ENCODE measurements around the gene RHCE.
"Not testable (repeated sequence)": the region's sequence is repeated elsewhere in the genome, so short reads cannot be mapped to it uniquely, and the experiment has no call there.

RHCE gene

DNA sequence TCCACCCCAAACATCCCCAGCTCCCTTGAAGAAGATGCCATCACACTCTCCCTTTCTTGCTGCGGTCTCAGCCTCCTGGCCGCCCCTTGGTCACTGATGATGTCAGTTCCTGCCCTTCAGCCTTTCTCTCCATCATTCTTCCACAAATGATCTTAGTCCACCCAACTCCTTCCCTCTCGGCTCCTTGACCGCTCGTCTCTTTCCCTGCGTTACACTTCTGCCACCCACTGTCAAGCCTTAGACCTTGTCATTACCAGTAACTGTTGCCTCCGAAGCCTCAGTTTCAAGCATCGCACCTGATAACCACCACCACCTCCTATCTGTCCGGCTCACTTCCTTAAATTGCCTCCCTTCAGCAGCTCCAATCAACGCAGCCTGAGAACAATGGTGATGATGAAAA lies 23.1 kb downstream of the RHCE start:
- not testable (repeated sequence) for DNase-seq (ENCODE audit: low read depth)

GRCh38 chr1:25392841-25393240 lies 27.8 kb downstream of the RHCE start:
- DNase-seq (ENCODE audit: low read depth): no peak

DNA sequence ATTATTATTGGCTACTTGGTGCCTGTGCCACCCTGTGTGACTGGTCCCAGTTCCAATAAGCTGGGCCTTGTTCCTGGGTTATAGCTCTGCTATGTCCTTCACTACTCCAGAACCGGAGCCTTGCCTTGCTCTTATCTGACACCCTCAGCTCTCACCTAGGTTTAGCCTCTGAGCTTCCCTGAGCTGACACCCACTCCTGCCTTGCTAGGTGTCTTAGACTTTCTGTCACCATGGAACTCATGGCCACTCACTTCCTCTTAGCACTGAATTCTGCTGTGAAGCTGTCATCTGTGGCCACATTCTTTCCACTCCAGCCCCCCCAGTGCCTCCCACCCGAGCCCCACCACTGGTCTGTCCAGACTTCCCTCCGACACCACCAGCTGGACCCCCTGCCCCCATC lies 30.9 kb downstream of the RHCE start:
- not testable (repeated sequence) for DNase-seq (ENCODE audit: low read depth)

- DNase-seq (ENCODE audit: low read depth): not testable (repeated sequence)
Measured at GRCh38 chr1:25388691-25389090, 31.9 kb downstream of the RHCE start.

DNA sequence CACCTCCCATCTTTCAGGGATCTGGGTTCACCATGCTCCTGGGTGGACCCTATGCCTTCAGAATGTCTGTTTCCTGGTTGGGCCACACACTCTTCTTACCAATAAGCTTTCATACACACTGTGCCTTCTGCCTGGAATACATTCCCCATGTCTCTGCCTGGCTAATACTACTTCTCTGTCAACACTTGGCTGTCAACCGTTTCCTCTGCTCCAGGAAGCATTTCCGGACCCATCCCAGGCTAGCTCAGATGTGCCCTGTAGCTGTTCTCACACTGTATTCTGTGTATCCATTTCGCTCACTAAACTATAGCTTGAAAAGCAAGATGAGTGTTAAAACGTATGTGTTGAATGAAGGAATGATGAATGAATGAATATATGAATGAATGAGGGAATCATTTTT lies 33.5 kb downstream of the RHCE start:
- DNase-seq (ENCODE audit: low read depth): not testable (repeated sequence)

- DNase-seq (ENCODE audit: low read depth): not testable (repeated sequence)
Measured at GRCh38 chr1:25383875-25384274, 36.8 kb downstream of the RHCE start.

- DNase-seq (ENCODE audit: low read depth): not testable (repeated sequence)
Measured at GRCh38 chr1:25383090-25383489, 37.5 kb downstream of the RHCE start.

DNA sequence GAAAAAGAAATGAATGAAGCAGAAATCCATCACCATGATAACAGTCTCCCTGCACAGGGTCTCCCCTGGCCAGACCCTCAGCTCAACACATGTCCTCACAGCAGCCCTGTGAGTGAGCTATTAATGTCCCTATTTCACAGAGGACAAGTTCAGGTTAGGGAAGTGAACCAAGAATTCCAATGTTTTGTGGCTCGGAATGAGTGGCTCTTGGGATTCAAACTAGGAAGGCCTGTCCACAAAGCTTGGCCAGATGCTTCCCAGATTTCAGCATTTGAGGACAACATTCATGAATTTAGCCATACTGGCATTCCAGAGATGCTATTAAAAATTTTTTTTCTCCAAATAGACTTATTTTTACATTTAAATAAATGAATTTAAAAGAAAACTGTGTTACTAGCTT lies 38.1 kb downstream of the RHCE start:
- not testable (repeated sequence) for DNase-seq (ENCODE audit: low read depth)

DNA sequence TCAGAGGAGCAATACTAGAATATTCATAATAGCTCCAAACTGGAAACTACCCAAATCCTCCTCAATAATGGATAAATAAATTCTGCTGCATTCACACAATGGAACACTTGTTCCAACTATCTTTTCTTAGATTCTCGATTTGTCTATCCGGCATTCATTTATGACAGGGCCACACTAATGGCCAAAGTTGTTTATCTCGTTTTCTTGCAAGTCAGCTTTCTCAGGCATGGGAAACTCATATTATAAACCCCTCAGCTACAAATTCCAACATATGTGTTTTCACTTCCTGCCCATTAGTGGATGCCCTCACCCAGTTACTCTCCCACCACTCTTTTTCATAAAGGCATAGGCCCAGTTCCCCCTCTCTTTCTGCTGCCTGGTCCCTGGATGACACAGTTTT lies 42.3 kb downstream of the RHCE start:
- not testable (repeated sequence) for DNase-seq (ENCODE audit: low read depth)

GRCh38 chr1:25371757-25372156 lies 48.9 kb downstream of the RHCE start:
- not testable (repeated sequence) for DNase-seq (ENCODE audit: low read depth)

GRCh38 chr1:25369691-25370271 lies 50.8 kb downstream of the RHCE start:
- not testable (repeated sequence) for DNase-seq (ENCODE audit: low read depth)

- DNase-seq (ENCODE audit: low read depth): no peak
Measured at GRCh38 chr1:25369241-25369640, 51.4 kb downstream of the RHCE start.

GRCh38 chr1:25362634-25363559 lies 57.7 kb downstream of the RHCE start:
- not testable (repeated sequence) for DNase-seq (ENCODE audit: low read depth)

GRCh38 chr1:25361901-25362300 lies 58.7 kb downstream of the RHCE start:
- no peak for DNase-seq (ENCODE audit: low read depth)

GRCh38 chr1:25360596-25361581 lies 59.7 kb downstream of the RHCE start:
- DNase-seq (ENCODE audit: low read depth): no peak

- DNase-seq (ENCODE audit: low read depth): no peak
Measured at GRCh38 chr1:25356848-25357247, 63.8 kb downstream of the RHCE start.

DNA sequence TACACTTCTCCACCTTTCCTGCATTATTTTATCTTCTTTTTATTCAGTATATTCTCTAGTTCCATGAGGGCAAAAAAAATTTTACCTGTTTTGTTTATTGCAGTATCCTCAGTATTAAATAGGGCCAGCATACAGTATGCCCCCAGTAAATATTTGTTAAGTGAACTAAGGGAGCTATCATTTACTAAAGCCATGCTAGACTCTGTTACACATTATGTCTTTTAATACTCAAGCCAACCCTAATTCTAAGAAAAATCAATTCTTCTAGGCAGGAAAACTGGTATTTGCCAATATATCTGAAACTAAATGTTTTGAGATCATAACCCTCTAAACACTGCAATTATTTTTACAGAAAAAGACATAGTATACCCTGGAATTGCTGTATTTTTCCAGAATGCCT lies 64.2 kb downstream of the RHCE start:
- DNase-seq (ENCODE audit: low read depth): no peak

- DNase-seq (ENCODE audit: low read depth): no peak
Measured at GRCh38 chr1:25355841-25356395, 64.7 kb downstream of the RHCE start.

DNA sequence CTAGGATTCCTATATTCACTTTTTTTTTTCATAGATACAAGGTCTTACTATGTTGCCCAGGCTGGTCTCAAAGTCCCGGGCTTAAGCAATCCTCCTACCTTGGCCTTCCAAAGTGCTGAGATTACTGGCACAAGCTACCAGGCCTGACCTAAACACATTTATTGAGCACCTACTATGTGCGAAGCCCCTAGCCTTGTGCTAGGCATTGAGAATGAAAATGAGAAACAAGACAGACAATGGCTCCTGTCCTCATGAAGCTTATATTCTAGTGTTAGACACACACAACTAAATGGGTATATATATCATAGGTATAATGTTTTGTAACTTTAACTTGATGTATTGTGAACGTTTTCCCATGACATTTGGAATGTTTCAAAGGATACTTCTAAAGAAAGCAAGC lies 71.0 kb downstream of the RHCE start:
- no peak for DNase-seq (ENCODE audit: low read depth)

DNA sequence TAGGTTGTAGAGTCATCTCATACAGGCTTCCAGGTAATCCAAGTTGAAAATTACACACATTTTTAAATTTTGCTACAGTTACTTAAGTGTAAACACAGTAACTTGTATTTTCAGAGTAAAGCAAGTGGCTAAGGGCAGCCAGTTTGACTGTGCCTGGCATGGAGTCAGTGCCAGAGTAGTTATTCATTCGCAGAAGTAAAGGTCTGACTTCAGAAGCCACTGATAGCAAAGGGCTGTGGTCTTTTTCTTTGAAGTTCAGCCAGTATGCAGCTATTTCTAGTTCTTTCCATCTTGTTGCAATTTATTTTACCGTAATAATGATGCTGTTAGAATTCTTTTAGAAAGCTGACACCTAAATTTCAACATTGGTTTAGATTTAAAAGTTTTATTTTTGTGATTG lies 73.1 kb downstream of the RHCE start:
- no peak for DNase-seq (ENCODE audit: low read depth)

GRCh38 chr1:25343872-25344271 lies 76.8 kb downstream of the RHCE start:
- DNase-seq (ENCODE audit: low read depth): no peak

DNA sequence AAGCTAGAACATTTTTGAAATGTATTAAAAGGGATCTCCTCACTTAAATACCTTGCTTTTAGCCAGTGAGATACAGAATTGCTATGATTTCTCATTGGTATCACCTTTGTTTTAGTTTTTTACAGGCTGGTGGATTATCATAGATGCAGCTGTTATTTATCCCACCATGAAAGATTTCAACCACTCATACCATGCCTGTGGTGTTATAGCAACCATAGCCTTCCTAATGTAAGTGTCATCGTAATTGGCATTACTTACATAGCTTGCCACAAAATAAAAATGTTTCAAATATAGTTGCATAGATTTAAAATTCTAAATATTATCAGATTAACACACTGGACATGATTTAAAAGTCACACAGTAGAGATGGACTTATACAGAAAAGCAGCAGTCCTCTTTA lies 77.8 kb downstream of the RHCE start:
- no peak for DNase-seq (ENCODE audit: low read depth)
